WTC11 (cell line): ENCODE results near the gene AQP11. TPM values are rescaled to one million over a fixed set of nuclear protein-coding genes. Genes with fewer than 3 reads are reported as not detected.
A peak's percentile ranks its signal among the peaks of the same experiment; 100 is the strongest.
"Not testable (repeated sequence)": the region's sequence is repeated elsewhere in the genome, so short reads cannot be mapped to it uniquely, and the experiment has no call there.

Source experiments
- ATAC-seq: fragments of 200-7000 bp; cut with Tn5 transposase; 2 replicates; pipeline ENCODE4 v1.10.0; 2021; ENCODE audit warnings: mild to moderate bottlenecking, moderate library complexity
- CTCF ChIA-PET: fragments of 300-600 bp; sonication (Branson Sonifier 250); formaldehyde crosslinking; loops from one replicate; lab custom pipeline; 2021; ENCODE audit warnings: antibody characterized with exemption; lab: Charles Lee
- POLR2A ChIA-PET: fragments of 350-600 bp; sonication (Branson Sonifier 250); formaldehyde crosslinking; loops from one replicate; lab custom pipeline; 2021; ENCODE audit warnings: antibody characterized with exemption; lab: Charles Lee
- DNase-seq: peaks from one replicate; pipeline ENCODE4 v3.0.0; 2021; ENCODE audit warnings: low spot score
- H3K27ac Mint-ChIP-seq: 2 replicates; pipeline ENCODE4 v1.8.0; 2021; ENCODE audit warnings: mixed read lengths
- H3K27me3 Mint-ChIP-seq: 2 replicates; pipeline ENCODE4 v1.8.0; 2021; ENCODE audit warnings: low read depth, mild to moderate bottlenecking, moderate library complexity, mixed read lengths
- H3K36me3 Mint-ChIP-seq: 2 replicates; pipeline ENCODE4 v1.8.0; 2021; ENCODE audit warnings: mixed read lengths
- H3K4me1 Mint-ChIP-seq: 2 replicates; pipeline ENCODE4 v1.8.0; 2022; ENCODE audit warnings: mixed read lengths
- H3K4me3 Mint-ChIP-seq: 2 replicates; pipeline ENCODE4 v1.8.0; 2021; ENCODE audit warnings: mild to moderate bottlenecking, moderate library complexity, mixed read lengths
- H3K9me3 Mint-ChIP-seq: 2 replicates; pipeline ENCODE4 v1.8.0; 2021; ENCODE audit warnings: mixed read lengths
- ETV6 ChIP-seq: sonication (generic); formaldehyde crosslinking; IDR thresholded peaks from 2 replicates; pipeline ENCODE4 v1.8.1; 2022; ENCODE audit warnings: mild to moderate bottlenecking, missing genetic modification reagents
- FOXK1 ChIP-seq: sonication (generic); formaldehyde crosslinking; IDR thresholded peaks from 2 replicates; pipeline ENCODE4 v1.8.0; 2022; ENCODE audit warnings: mild to moderate bottlenecking, moderate library complexity, missing genetic modification reagents
- IRF2 ChIP-seq: sonication (generic); formaldehyde crosslinking; IDR thresholded peaks from 2 replicates; pipeline ENCODE4 v1.8.0; 2022; ENCODE audit warnings: low read depth, missing genetic modification reagents, borderline replicate concordance
- NFATC4 ChIP-seq: fragments of 250-450 bp; sonication (Bioruptor Pico); IDR thresholded peaks from 2 replicates; pipeline ENCODE4 v1.9.0; 2021; ENCODE audit warnings: mild to moderate bottlenecking
- NFE2L1 ChIP-seq: sonication (generic); formaldehyde crosslinking; IDR thresholded peaks from 2 replicates; pipeline ENCODE4 v1.8.1; 2023; ENCODE audit warnings: missing genetic modification reagents
- NR3C1 ChIP-seq: sonication (generic); formaldehyde crosslinking; conservative IDR thresholded peaks from 2 replicates; pipeline ENCODE4 v1.8.1; 2023; ENCODE audit warnings: low read depth, mild to moderate bottlenecking, missing genetic modification reagents
- RELA ChIP-seq: sonication (generic); formaldehyde crosslinking; IDR thresholded peaks from 2 replicates; pipeline ENCODE4 v1.8.1; 2022; ENCODE audit warnings: missing genetic modification reagents, mild to moderate bottlenecking, borderline replicate concordance
- SMAD4 ChIP-seq: sonication (generic); formaldehyde crosslinking; IDR thresholded peaks from 2 replicates; pipeline ENCODE4 v1.8.0; 2022; ENCODE audit warnings: mild to moderate bottlenecking, missing genetic modification reagents
- SOX15 ChIP-seq: fragments of 250-450 bp; sonication (Bioruptor Pico); IDR thresholded peaks from 2 replicates; pipeline ENCODE4 v1.9.0; 2021; ENCODE audit warnings: mild to moderate bottlenecking
- total RNA-seq: library from RNA; stranded (reverse); gene quantifications from 3 replicates; pipeline ENCODE4 v1.2.3, GENCODE V29; 2021
- TF ChIP-seq, protein P1 (sequence below): sonication (generic); formaldehyde crosslinking; IDR thresholded peaks from 2 replicates; pipeline ENCODE4 v1.8.0; 2022; ENCODE audit warnings: mild to moderate bottlenecking, missing genetic modification reagents
- TF ChIP-seq, protein P2 (sequence below): sonication (generic); formaldehyde crosslinking; IDR thresholded peaks from 2 replicates; pipeline ENCODE4 v1.8.1; 2022; ENCODE audit warnings: mild to moderate bottlenecking, missing genetic modification reagents, moderate library complexity, borderline replicate concordance
- TF ChIP-seq, protein P3 (sequence below): sonication (generic); formaldehyde crosslinking; IDR thresholded peaks from 2 replicates; pipeline ENCODE4 v1.8.0; 2022; ENCODE audit warnings: mild to moderate bottlenecking, missing genetic modification reagents
- TF ChIP-seq, protein P4 (sequence below): sonication (generic); formaldehyde crosslinking; IDR thresholded peaks from 2 replicates; pipeline ENCODE4 v1.8.1; 2023; ENCODE audit warnings: mild to moderate bottlenecking, missing genetic modification reagents
- TF ChIP-seq, protein P5 (sequence below): sonication (generic); formaldehyde crosslinking; IDR thresholded peaks from 2 replicates; pipeline ENCODE4 v1.8.1; 2022; ENCODE audit warnings: low read depth, mild to moderate bottlenecking, moderate library complexity, missing genetic modification reagents, borderline replicate concordance
- TF ChIP-seq, protein P6 (sequence below): fragments of 250-450 bp; sonication (Bioruptor Pico); IDR thresholded peaks from 2 replicates; pipeline ENCODE4 v1.9.0; 2021; ENCODE audit warnings: mild to moderate bottlenecking, borderline replicate concordance
- TF ChIP-seq, protein P7 (sequence below): sonication (generic); formaldehyde crosslinking; IDR thresholded peaks from 2 replicates; pipeline ENCODE4 v1.8.1; 2023; ENCODE audit warnings: mild to moderate bottlenecking, missing genetic modification reagents, borderline replicate concordance

The AQP11 gene
- total RNA-seq, 1 experiment from 2014 or later = 1.2 TPM

DNA sequence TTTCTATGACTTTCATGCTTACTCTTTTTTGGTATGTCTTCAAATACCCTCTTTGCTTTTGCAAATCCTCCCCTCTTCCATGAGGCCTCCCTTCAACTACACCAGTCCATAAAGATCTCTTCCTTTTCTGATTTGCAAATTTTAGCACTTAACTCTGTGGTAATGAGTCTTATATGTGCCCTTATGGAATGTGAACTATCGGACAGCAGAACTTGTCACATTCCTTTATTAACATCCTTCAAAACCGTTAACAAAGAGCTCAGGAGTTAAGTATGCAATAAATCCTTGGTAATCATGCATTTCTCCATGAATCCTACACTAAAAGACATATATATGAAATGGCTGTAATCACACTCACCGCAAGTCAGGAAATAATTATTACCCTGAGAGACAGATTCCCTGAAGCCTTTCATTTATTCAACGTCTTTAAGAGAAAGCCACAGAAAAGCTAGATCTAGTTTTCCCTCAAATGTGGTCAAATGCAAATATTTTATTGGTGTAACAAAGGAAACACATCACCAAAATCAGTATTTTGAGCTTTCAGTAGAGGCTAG, 40.5 kb downstream of the AQP11 start:
- no peaks in the 10 kb centered on the region for H3K27me3 Mint-ChIP-seq
- POLR2A ChIA-PET = no interaction called here
- no peak for TF ChIP-seq IRF2 (CRISPR knock-in tag)
- TF ChIP-seq, protein P1, sequence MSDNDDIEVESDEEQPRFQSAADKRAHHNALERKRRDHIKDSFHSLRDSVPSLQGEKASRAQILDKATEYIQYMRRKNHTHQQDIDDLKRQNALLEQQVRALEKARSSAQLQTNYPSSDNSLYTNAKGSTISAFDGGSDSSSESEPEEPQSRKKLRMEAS (CRISPR knock-in tag) = no peak
- TF ChIP-seq SMAD4 (CRISPR knock-in tag) = no peak
- TF ChIP-seq, protein P2, sequence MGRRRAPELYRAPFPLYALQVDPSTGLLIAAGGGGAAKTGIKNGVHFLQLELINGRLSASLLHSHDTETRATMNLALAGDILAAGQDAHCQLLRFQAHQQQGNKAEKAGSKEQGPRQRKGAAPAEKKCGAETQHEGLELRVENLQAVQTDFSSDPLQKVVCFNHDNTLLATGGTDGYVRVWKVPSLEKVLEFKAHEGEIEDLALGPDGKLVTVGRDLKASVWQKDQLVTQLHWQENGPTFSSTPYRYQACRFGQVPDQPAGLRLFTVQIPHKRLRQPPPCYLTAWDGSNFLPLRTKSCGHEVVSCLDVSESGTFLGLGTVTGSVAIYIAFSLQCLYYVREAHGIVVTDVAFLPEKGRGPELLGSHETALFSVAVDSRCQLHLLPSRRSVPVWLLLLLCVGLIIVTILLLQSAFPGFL (CRISPR knock-in tag) = no peak
- TF ChIP-seq NR3C1 = no peak
- TF ChIP-seq RELA = no peak
- TF ChIP-seq SOX15 = no peak
- TF ChIP-seq, protein P3, sequence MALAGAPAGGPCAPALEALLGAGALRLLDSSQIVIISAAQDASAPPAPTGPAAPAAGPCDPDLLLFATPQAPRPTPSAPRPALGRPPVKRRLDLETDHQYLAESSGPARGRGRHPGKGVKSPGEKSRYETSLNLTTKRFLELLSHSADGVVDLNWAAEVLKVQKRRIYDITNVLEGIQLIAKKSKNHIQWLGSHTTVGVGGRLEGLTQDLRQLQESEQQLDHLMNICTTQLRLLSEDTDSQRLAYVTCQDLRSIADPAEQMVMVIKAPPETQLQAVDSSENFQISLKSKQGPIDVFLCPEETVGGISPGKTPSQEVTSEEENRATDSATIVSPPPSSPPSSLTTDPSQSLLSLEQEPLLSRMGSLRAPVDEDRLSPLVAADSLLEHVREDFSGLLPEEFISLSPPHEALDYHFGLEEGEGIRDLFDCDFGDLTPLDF (CRISPR knock-in tag) = no peak
- no peak for TF ChIP-seq FOXK1
- TF ChIP-seq, protein P4, sequence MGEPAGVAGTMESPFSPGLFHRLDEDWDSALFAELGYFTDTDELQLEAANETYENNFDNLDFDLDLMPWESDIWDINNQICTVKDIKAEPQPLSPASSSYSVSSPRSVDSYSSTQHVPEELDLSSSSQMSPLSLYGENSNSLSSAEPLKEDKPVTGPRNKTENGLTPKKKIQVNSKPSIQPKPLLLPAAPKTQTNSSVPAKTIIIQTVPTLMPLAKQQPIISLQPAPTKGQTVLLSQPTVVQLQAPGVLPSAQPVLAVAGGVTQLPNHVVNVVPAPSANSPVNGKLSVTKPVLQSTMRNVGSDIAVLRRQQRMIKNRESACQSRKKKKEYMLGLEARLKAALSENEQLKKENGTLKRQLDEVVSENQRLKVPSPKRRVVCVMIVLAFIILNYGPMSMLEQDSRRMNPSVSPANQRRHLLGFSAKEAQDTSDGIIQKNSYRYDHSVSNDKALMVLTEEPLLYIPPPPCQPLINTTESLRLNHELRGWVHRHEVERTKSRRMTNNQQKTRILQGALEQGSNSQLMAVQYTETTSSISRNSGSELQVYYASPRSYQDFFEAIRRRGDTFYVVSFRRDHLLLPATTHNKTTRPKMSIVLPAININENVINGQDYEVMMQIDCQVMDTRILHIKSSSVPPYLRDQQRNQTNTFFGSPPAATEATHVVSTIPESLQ (CRISPR knock-in tag) = no peak
- TF ChIP-seq, protein P5, sequence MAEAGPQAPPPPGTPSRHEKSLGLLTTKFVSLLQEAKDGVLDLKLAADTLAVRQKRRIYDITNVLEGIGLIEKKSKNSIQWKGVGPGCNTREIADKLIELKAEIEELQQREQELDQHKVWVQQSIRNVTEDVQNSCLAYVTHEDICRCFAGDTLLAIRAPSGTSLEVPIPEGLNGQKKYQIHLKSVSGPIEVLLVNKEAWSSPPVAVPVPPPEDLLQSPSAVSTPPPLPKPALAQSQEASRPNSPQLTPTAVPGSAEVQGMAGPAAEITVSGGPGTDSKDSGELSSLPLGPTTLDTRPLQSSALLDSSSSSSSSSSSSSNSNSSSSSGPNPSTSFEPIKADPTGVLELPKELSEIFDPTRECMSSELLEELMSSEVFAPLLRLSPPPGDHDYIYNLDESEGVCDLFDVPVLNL (CRISPR knock-in tag) = no peak
- no peak for TF ChIP-seq NFE2L1 (CRISPR knock-in tag)
- H3K9me3 Mint-ChIP-seq = no peaks in the 10 kb centered on the region
- ATAC-seq (no peak), DNase-seq (no peak)
- H3K4me3 Mint-ChIP-seq = no peak overlapping the region
- H3K27ac Mint-ChIP-seq = peak overlapping the region; percentile 5; the same call in 1 of the 2 replicates
- CTCF ChIA-PET = interaction anchor here (1.0 kb wide), 1 partner anchor 11 kb away, joined by 3 read pairs; no protein-coding TSS in a partner anchor
- 0 out of 2 replicates have a peak, but pooled peaks cover 3% of the 10 kb centered on the region for H3K4me1 Mint-ChIP-seq
- H3K36me3 Mint-ChIP-seq = peaks cover 28% of the 10 kb centered on the region

DNA sequence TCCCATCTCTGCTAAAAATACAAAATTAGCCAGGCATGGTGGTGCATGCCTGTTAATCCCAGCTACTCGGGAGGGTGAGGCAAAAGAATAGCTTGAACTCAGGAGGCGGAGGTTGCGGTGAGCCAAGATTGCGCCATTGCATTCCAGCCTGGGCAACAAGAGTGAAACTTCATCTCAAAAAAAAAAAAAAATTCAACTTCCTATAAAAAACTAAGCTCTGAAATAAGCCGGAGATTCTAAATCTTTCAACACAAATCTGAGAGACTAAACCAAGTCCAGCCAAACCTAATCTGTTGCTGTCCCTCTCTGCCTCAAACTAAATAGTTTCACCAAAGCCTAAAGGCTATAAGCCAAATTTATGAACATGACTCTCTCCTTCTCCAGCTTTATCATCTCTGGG, 44.2 kb downstream of the AQP11 start:
- peaks cover 16% of the 10 kb centered on the region for H3K36me3 Mint-ChIP-seq
- ATAC-seq, H3K27me3 Mint-ChIP-seq, H3K4me3 Mint-ChIP-seq, H3K27ac Mint-ChIP-seq, POLR2A ChIA-PET, H3K9me3 Mint-ChIP-seq, DNase-seq: not testable (repeated sequence)
- H3K4me1 Mint-ChIP-seq = peaks cover 21% of the 10 kb centered on the region
- CTCF ChIA-PET = interaction anchor here (0.7 to 2.1 kb wide), 2 partner anchors 15 to 108 kb away, joined by 3 to 5 read pairs; no protein-coding TSS in a partner anchor

DNA sequence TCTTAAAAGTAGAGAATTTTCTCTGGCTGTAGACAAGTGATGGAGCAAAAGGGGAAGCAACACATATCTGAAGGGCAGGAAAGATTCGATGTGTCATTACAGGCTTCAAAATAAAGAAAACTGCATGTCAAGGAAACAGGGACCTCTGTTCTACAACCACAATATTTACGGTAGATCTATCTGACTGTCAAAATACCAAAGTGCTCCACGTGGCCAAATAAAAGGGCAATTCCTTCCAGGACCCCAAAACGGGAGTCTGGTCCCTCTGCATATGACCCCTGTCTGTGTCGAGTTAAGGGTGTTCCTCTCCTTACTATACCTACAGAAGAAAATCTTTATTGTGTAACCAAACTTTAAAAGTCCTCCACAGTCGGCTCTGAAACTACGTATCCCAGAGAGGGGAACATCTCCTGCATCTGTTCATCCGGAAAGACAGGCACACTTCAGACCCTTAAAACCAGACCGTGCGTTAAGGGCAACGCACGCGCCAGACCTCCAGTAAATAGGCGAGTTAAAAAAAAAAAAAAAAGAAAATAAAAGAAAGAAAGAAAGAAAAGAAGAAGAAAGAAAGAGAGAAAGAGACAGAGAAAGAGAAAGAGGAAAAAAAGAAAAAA, 47.1 kb downstream of the AQP11 start:
- CTCF ChIA-PET = interaction anchor here (0.7 kb wide), 1 partner anchor 545 kb away, joined by 3 read pairs; no protein-coding TSS in a partner anchor
- H3K36me3 Mint-ChIP-seq = peaks cover 12% of the 10 kb centered on the region
- TF ChIP-seq ETV6 (CRISPR knock-in tag) (no peak), NFATC4 (no peak)
- TF ChIP-seq, protein P6, sequence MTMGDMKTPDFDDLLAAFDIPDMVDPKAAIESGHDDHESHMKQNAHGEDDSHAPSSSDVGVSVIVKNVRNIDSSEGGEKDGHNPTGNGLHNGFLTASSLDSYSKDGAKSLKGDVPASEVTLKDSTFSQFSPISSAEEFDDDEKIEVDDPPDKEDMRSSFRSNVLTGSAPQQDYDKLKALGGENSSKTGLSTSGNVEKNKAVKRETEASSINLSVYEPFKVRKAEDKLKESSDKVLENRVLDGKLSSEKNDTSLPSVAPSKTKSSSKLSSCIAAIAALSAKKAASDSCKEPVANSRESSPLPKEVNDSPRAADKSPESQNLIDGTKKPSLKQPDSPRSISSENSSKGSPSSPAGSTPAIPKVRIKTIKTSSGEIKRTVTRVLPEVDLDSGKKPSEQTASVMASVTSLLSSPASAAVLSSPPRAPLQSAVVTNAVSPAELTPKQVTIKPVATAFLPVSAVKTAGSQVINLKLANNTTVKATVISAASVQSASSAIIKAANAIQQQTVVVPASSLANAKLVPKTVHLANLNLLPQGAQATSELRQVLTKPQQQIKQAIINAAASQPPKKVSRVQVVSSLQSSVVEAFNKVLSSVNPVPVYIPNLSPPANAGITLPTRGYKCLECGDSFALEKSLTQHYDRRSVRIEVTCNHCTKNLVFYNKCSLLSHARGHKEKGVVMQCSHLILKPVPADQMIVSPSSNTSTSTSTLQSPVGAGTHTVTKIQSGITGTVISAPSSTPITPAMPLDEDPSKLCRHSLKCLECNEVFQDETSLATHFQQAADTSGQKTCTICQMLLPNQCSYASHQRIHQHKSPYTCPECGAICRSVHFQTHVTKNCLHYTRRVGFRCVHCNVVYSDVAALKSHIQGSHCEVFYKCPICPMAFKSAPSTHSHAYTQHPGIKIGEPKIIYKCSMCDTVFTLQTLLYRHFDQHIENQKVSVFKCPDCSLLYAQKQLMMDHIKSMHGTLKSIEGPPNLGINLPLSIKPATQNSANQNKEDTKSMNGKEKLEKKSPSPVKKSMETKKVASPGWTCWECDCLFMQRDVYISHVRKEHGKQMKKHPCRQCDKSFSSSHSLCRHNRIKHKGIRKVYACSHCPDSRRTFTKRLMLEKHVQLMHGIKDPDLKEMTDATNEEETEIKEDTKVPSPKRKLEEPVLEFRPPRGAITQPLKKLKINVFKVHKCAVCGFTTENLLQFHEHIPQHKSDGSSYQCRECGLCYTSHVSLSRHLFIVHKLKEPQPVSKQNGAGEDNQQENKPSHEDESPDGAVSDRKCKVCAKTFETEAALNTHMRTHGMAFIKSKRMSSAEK (CRISPR knock-in tag) = no peak
- TF ChIP-seq, protein P7, sequence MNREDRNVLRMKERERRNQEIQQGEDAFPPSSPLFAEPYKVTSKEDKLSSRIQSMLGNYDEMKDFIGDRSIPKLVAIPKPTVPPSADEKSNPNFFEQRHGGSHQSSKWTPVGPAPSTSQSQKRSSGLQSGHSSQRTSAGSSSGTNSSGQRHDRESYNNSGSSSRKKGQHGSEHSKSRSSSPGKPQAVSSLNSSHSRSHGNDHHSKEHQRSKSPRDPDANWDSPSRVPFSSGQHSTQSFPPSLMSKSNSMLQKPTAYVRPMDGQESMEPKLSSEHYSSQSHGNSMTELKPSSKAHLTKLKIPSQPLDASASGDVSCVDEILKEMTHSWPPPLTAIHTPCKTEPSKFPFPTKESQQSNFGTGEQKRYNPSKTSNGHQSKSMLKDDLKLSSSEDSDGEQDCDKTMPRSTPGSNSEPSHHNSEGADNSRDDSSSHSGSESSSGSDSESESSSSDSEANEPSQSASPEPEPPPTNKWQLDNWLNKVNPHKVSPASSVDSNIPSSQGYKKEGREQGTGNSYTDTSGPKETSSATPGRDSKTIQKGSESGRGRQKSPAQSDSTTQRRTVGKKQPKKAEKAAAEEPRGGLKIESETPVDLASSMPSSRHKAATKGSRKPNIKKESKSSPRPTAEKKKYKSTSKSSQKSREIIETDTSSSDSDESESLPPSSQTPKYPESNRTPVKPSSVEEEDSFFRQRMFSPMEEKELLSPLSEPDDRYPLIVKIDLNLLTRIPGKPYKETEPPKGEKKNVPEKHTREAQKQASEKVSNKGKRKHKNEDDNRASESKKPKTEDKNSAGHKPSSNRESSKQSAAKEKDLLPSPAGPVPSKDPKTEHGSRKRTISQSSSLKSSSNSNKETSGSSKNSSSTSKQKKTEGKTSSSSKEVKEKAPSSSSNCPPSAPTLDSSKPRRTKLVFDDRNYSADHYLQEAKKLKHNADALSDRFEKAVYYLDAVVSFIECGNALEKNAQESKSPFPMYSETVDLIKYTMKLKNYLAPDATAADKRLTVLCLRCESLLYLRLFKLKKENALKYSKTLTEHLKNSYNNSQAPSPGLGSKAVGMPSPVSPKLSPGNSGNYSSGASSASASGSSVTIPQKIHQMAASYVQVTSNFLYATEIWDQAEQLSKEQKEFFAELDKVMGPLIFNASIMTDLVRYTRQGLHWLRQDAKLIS (CRISPR knock-in tag) = no peak
- TF ChIP-seq, all 79 proteins: peak for 0

More for the DNA sequence above, 47.1 kb downstream of the AQP11 start:
- no peak for DNase-seq
- peak overlapping the region; percentile 95 for H3K4me3 Mint-ChIP-seq
- peaks cover 13% of the 10 kb centered on the region for H3K9me3 Mint-ChIP-seq
- POLR2A ChIA-PET = interaction anchor here (2.0 kb wide), 1 partner anchor 47 kb away, joined by 6 read pairs; the partner anchor contains the start of gene AQP11
- H3K4me1 Mint-ChIP-seq = peaks cover 21% of the 10 kb centered on the region
- H3K27me3 Mint-ChIP-seq = no peaks in the 10 kb centered on the region
- ATAC-seq = no peak
- H3K27ac Mint-ChIP-seq = peak overlapping the region; percentile 53
